Endothelial cell of umbilical vein (primary cell): ENCODE data around the gene COL23A1. TPM values are rescaled to one million over a fixed set of nuclear protein-coding genes. Genes with fewer than 3 reads are reported as not detected.

Experiments used
- BruUV-seq: library from RNA; stranded (reverse); fragments of 400-500 nt; replicated peaks from 2 replicates; lab custom pipeline; 2021; lab: Mats Ljungman, UMichigan
- CTCF ChIA-PET: fragments of 300-600, 350-600 bp; sonication (Branson Sonifier 250); formaldehyde crosslinking; loops from one replicate; lab custom pipeline; 2021; ENCODE audit warnings: antibody characterized with exemption, inconsistent platforms; lab: Charles Lee
- POLR2A ChIA-PET: fragments of 300-600, 350-600 bp; sonication (Branson Sonifier 250); formaldehyde crosslinking; loops from one replicate; lab custom pipeline; 2021; ENCODE audit warnings: antibody characterized with exemption, inconsistent platforms; lab: Charles Lee
- DNase-seq: peaks from one replicate; pipeline ENCODE4 v3.0.0-alpha.2; 2011; ENCODE audit warnings: low read depth, low spot score
- FAIRE-seq: peaks from 2 replicates; lab custom pipeline; 2011; peaks lifted over from hg19 to GRCh38; lab: Jason Lieb, UNC
- H2AFZ ChIP-seq: 2 replicates; pipeline ENCODE4 v1.6.0; 2012; ENCODE audit warnings: low read depth, low read length, control low read depth, inconsistent platforms
- H3K27ac ChIP-seq: 2 replicates; pipeline ENCODE4 v1.5.1; 2011; ENCODE audit warnings: low read depth, mild to moderate bottlenecking, control low read depth, low read length, moderate library complexity; ENCODE audit not compliant: insufficient read depth
- H3K27me3 ChIP-seq, 2 experiments: 2 replicates each; pipeline versions ENCODE4 v1.6.0 to v1.6.1; 2011; ENCODE audit warnings: low read length in 2 of 2, mixed read lengths in 1 of 2; ENCODE audit not compliant: control insufficient read depth in 2 of 2, insufficient read depth in 2 of 2
- H3K36me3 ChIP-seq, 2 experiments: 2 replicates in 1 of 2; 3 replicates in 1 of 2; pipeline ENCODE4 v1.5.1; 2011; ENCODE audit warnings: low read length in 2 of 2, mild to moderate bottlenecking in 1 of 2, moderate library complexity in 1 of 2; ENCODE audit not compliant: control insufficient read depth in 2 of 2, insufficient read depth in 2 of 2; ENCODE audit errors: extremely low read depth in 1 of 2
- H3K4me1 ChIP-seq: 3 replicates; pipeline ENCODE4 v1.5.1; 2011; ENCODE audit warnings: mild to moderate bottlenecking, low read length; ENCODE audit not compliant: control insufficient read depth, insufficient read depth; ENCODE audit errors: extremely low read depth
- H3K4me2 ChIP-seq: 2 replicates; pipeline ENCODE4 v1.6.1; 2011; ENCODE audit warnings: low read length, control low read depth, mixed read lengths; ENCODE audit not compliant: insufficient read depth
- H3K4me3 ChIP-seq, 3 experiments: fragments of 200-600 bp in 1 of 3; sonication (generic), shearing (Covaris generic) in 1 of 3; replicated peaks in 1 of 3; 2 replicates each; pipeline ENCODE4 v1.5.1; 2011 to 2016; ENCODE audit warnings: control low read depth in 3 of 3, low read length in 3 of 3, mild to moderate bottlenecking in 2 of 3, inconsistent platforms in 1 of 3, low read depth in 1 of 3, moderate library complexity in 1 of 3; ENCODE audit not compliant: insufficient read depth in 1 of 3
- H3K79me2 ChIP-seq: 2 replicates; pipeline ENCODE4 v1.6.0; 2012; ENCODE audit warnings: low read length, inconsistent platforms; ENCODE audit not compliant: control insufficient read depth, insufficient read depth
- H3K9ac ChIP-seq: replicated peaks from 2 replicates; pipeline ENCODE3; 2011; ENCODE audit warnings: low read length, control low read depth; ENCODE audit not compliant: insufficient read depth; ENCODE audit errors: extremely low read depth
- H3K9me1 ChIP-seq: replicated peaks from 3 replicates; pipeline ENCODE4 v1.6.0; 2011; ENCODE audit warnings: mild to moderate bottlenecking, low read length; ENCODE audit not compliant: control insufficient read depth, insufficient read depth; ENCODE audit errors: extremely low read depth
- H3K9me3 ChIP-seq: replicated peaks from 2 replicates; pipeline ENCODE4 v1.5.1; 2012; ENCODE audit warnings: low read length, inconsistent platforms; ENCODE audit not compliant: control insufficient read depth, insufficient read depth
- H4K20me1 ChIP-seq: replicated peaks from 2 replicates; pipeline ENCODE3; 2011; ENCODE audit warnings: mild to moderate bottlenecking, low read length; ENCODE audit not compliant: control insufficient read depth, insufficient read depth; ENCODE audit errors: extremely low read depth
- FOS ChIP-seq: IDR thresholded peaks from 2 replicates; pipeline ENCODE4 v1.6.1; 2011; ENCODE audit warnings: mild to moderate bottlenecking, low read length, moderate library complexity, borderline replicate concordance; ENCODE audit not compliant: insufficient read depth
- GATA2 ChIP-seq: IDR thresholded peaks from 2 replicates; pipeline ENCODE4 v1.7.0; 2011; ENCODE audit warnings: low read depth, mild to moderate bottlenecking, moderate library complexity, mixed read lengths, low read length; ENCODE audit not compliant: insufficient read length, insufficient read depth
- JUN ChIP-seq: IDR thresholded peaks from 2 replicates; pipeline ENCODE4 v1.6.1; 2011; ENCODE audit warnings: borderline replicate concordance, low read depth; ENCODE audit not compliant: insufficient read length, insufficient read depth
- MAX ChIP-seq: IDR thresholded peaks from 2 replicates; pipeline ENCODE4 v1.6.1; 2011; ENCODE audit not compliant: insufficient read depth, insufficient read length
- MYC ChIP-seq: IDR thresholded peaks from one replicate; pipeline ENCODE4 v1.6.1; 2011; ENCODE audit warnings: mild to moderate bottlenecking, low read depth, low read length
- dilution Hi-C: fragments of 300-500 bp; cut with MboI; formaldehyde crosslinking; loops from one replicate; pipeline ENCODE4 v1.15.0; 2019; ENCODE audit warnings: low sequenced_read_pairs; ENCODE audit not compliant: extremely low pct_ligation_motif_present
- intact Hi-C: fragments of 100-400 bp; cut with micrococcal nuclease; formaldehyde crosslinking; loops from one replicate; pipeline ENCODE4 v1.10.0; 2022
- polyA plus RNA-seq, 4 experiments: library from polyadenylated mRNA; depleted of rRNA in 3 of 4; stranded (reverse) in 3 of 4; unstranded in 1 of 4; fragments of >200 nt; gene quantifications; 2 replicates each; pipeline versions ENCODE4 v1.2.1 to v1.2.3, GENCODE V29; 2011 to 2012; ENCODE audit warnings: missing spikeins in 1 of 4
- total RNA-seq: library from RNA; stranded (reverse); gene quantifications from 2 replicates; pipeline ENCODE4 v1.2.3, GENCODE V29; 2021

The COL23A1 gene
- total and polyA plus RNA-seq, 2 donors (not counting 3 experiments of a cell fraction or from before 2014, with no cell fraction given), result not detected

DNA sequence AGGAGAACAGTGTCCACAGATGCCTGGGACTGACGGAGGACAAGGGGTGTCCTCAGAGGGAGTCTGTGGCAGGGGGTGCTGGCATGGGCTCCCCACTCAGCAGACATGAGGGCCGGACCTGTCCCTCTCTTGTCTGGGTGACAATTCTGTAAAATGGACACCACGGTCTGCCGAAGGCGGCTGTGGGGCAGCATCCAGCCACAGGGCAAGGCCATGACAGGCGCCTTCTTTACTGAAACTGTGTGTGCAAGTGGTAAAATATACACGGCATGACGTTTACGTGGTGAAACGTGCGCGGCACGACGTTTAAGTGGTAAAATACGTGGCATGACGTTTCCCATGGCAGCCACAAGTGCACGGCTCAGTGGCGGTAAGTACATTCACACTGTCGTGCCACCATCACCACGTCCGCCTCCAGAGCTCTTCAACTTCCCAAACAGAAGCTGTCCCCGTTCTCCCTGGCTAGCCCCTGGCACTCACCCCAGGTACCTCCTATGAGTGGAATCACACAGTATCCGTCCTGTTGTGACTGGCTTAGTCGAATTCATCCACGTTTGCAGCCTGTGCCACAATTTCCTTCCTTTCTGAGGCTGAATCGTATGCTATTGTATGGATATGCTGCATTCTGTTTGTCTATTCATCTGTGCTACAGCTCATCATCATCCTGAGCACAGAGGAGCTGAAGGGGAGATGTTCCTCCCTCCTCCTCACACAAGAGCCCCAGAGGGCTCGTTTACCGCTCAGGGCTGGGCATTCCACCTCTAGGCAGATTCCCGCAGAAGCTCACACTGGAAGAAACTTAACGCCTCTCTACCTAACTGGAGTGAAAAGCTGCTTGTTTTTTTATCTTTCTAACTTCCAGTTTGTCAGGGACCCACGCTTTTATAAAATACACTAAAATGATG, 52.5 kb downstream of the COL23A1 start:
- no peak for TF ChIP-seq MYC
- no peak for TF ChIP-seq GATA2
- no peak for TF ChIP-seq FOS
- no peak for TF ChIP-seq JUN
- no peak for FAIRE-seq
- Histone ChIP-seq H2AFZ (no peak overlapping the region), H3K27me3 (no peaks in the 10 kb centered on the region), H3K9me1 (no peaks in the 10 kb centered on the region), H3K9ac (no peak overlapping the region), H4K20me1 (no peaks in the 10 kb centered on the region), H3K4me2 (no peak overlapping the region), H3K36me3 (no peaks in the 10 kb centered on the region), H3K9me3 (no peaks in the 10 kb centered on the region), H3K4me3 (no peak overlapping the region), H3K27ac (no peak overlapping the region), H3K4me1 (no peaks in the 10 kb centered on the region), H3K79me2 (no peaks in the 10 kb centered on the region)
- CTCF ChIA-PET, result no interaction called here
- BruUV-seq, result no TSS peak
- dilution Hi-C loops, result no loop called here
- intact Hi-C loops, result no loop called here
- DNase-seq, result no peak
- POLR2A ChIA-PET, result no interaction called here

- no TSS peak for BruUV-seq
- FAIRE-seq (no peak), DNase-seq (no peak)
- intact Hi-C loops (no loop called here), dilution Hi-C loops (no loop called here)
- Histone ChIP-seq H3K36me3 (no peaks in the 10 kb centered on the region), H3K27me3 (no peaks in the 10 kb centered on the region), H3K9me1 (no peaks in the 10 kb centered on the region), H3K4me1 (no peaks in the 10 kb centered on the region), H2AFZ (no peak overlapping the region), H3K27ac (no peak overlapping the region), H3K9ac (no peak overlapping the region), H3K79me2 (no peaks in the 10 kb centered on the region), H3K9me3 (no peaks in the 10 kb centered on the region), H4K20me1 (no peaks in the 10 kb centered on the region), H3K4me3 (no peak overlapping the region), H3K4me2 (no peak overlapping the region)
- ChIA-PET POLR2A (no interaction called here), CTCF (no interaction called here)
- no peak for TF ChIP-seq MYC
- TF ChIP-seq MAX, result no peak
- TF ChIP-seq GATA2, result no peak
These were observed 53.4 kb downstream of the COL23A1 start for GRCh38 chr5:178536541-178537466.
